Smooth muscle cell (in vitro differentiated cells): ENCODE measurements around the gene PSAT1. TPM values are rescaled to one million over a fixed set of nuclear protein-coding genes. Genes with fewer than 3 reads are reported as not detected.

Experiments
- DNase-seq: peaks from one replicate; lab custom pipeline; 2025; ENCODE audit not compliant: unreplicated experiment; lab: John Stamatoyannopoulos, UW
- H2AFZ ChIP-seq: fragments of 200-600 bp; sonication (generic); 2 replicates; pipeline ENCODE4 v1.6.0; 2016; ENCODE audit warnings: antibody characterized with exemption, low read depth, mild to moderate bottlenecking
- H3F3A ChIP-seq: fragments of 200-600 bp; sonication (generic); 2 replicates; pipeline ENCODE4 v1.6.0; 2017; ENCODE audit warnings: antibody characterized with exemption, low read depth
- H3K27ac ChIP-seq: fragments of 200-600 bp; sonication (generic); 2 replicates; pipeline ENCODE4 v1.5.1; 2016; ENCODE audit warnings: low read depth, mild to moderate bottlenecking
- H3K27me3 ChIP-seq: fragments of 200-600 bp; sonication (generic); 2 replicates; pipeline ENCODE4 v1.6.1; 2016; ENCODE audit warnings: low read depth, mild to moderate bottlenecking
- H3K36me3 ChIP-seq: fragments of 200-600 bp; sonication (generic); 2 replicates; pipeline ENCODE4 v1.5.1; 2016; ENCODE audit warnings: low read depth
- H3K4me1 ChIP-seq: fragments of 200-600 bp; sonication (generic); 2 replicates; pipeline ENCODE4 v1.5.1; 2016; ENCODE audit warnings: low read depth
- H3K4me2 ChIP-seq: fragments of 200-600 bp; sonication (generic); 2 replicates; pipeline ENCODE4 v1.6.0; 2016; ENCODE audit warnings: mild to moderate bottlenecking
- H3K4me3 ChIP-seq: fragments of 200-600 bp; sonication (generic); 2 replicates; pipeline ENCODE4 v1.5.1; 2016; ENCODE audit warnings: mild to moderate bottlenecking
- H3K79me2 ChIP-seq: fragments of 200-600 bp; sonication (generic); 2 replicates; pipeline ENCODE4 v1.6.0; 2016; ENCODE audit warnings: low read depth, mild to moderate bottlenecking
- H3K9ac ChIP-seq: fragments of 200-600 bp; sonication (generic); 2 replicates; pipeline ENCODE4 v1.6.0; 2016; ENCODE audit warnings: low read depth
- H3K9me3 ChIP-seq: fragments of 200-600 bp; sonication (generic); replicated peaks from 2 replicates; pipeline ENCODE4 v1.5.1; 2016; ENCODE audit warnings: low read depth
- H4K20me1 ChIP-seq: fragments of 200-600 bp; sonication (generic); 2 replicates; pipeline ENCODE4 v1.6.0; 2016; ENCODE audit warnings: low read depth
- WGBS: methylation state at CpG from one replicate; pipeline ENCODE4 v1.1.7; 2016; ENCODE audit warnings: low lambda C conversion rate; 5-methylcytosine and 5-hydroxymethylcytosine counted together
- polyA plus RNA-seq: library from polyadenylated mRNA; unstranded; fragments of >200 nt; fragmentation: Nextera tagmentation; extraction: Ambion mirVana; gene quantifications from 2 replicates; pipeline ENCODE4 v1.2.1, GENCODE V29; 2016
- total RNA-seq: library from RNA; depleted of rRNA; stranded (reverse); fragments of >200 nt; gene quantifications from 2 replicates; pipeline ENCODE4 v1.2.3, GENCODE V29; 2014
- TF ChIP-seq, protein P1 (sequence below): fragments of 200-600 bp; sonication (generic); IDR thresholded peaks from 2 replicates; pipeline ENCODE4 v1.5.1; 2017; ENCODE audit warnings: borderline replicate concordance, mild to moderate bottlenecking, antibody characterized with exemption; ENCODE audit not compliant: insufficient read depth, poor library complexity, severe bottlenecking

The PSAT1 gene
- total and polyA plus RNA-seq, 2 experiments from 2014 or later: 70.6 to 85.1 TPM

DNA sequence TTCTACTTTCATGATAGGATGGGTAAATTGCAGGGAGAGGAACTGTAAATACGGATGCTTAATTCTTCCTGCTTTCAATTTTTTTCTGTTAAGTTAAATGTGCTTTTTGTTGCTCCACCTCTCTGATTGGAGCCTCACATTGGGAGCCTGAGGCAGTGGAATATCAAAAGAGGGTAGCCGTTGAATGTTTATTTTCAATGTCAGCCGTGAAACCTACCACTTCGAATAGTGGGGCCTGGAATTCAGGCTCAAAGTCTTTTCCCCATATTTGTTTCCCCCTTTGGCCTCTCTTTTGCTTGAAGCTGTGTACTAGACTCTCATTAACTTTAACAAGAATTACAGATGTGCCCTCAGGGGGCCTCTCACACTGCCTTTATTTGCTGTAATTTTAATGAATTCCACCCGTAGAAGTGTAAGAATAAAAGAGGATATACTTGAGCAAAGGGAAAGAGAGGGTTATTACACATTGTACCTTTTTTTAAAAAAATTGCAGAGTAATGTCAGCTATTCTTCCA is 29.0 kb downstream of the PSAT1 start:
- Histone ChIP-seq H3K4me1 (no peaks in the 10 kb centered on the region), H3K36me3 (no peaks in the 10 kb centered on the region), H3F3A (peaks cover 4% of the 10 kb centered on the region), H3K4me2 (no peak overlapping the region), H3K9ac (no peak overlapping the region), H3K9me3 (no peaks in the 10 kb centered on the region), H4K20me1 (no peaks in the 10 kb centered on the region), H2AFZ (no peak overlapping the region), H3K27me3 (no peaks in the 10 kb centered on the region), H3K4me3 (no peak overlapping the region), H3K79me2 (peaks cover 3% of the 10 kb centered on the region), H3K27ac (no peak overlapping the region)
- 80% methylated on average over 5 of the region's 5 CpGs for WGBS
- TF ChIP-seq, protein P1, sequence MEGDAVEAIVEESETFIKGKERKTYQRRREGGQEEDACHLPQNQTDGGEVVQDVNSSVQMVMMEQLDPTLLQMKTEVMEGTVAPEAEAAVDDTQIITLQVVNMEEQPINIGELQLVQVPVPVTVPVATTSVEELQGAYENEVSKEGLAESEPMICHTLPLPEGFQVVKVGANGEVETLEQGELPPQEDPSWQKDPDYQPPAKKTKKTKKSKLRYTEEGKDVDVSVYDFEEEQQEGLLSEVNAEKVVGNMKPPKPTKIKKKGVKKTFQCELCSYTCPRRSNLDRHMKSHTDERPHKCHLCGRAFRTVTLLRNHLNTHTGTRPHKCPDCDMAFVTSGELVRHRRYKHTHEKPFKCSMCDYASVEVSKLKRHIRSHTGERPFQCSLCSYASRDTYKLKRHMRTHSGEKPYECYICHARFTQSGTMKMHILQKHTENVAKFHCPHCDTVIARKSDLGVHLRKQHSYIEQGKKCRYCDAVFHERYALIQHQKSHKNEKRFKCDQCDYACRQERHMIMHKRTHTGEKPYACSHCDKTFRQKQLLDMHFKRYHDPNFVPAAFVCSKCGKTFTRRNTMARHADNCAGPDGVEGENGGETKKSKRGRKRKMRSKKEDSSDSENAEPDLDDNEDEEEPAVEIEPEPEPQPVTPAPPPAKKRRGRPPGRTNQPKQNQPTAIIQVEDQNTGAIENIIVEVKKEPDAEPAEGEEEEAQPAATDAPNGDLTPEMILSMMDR: no peak
- no peak for DNase-seq

DNA sequence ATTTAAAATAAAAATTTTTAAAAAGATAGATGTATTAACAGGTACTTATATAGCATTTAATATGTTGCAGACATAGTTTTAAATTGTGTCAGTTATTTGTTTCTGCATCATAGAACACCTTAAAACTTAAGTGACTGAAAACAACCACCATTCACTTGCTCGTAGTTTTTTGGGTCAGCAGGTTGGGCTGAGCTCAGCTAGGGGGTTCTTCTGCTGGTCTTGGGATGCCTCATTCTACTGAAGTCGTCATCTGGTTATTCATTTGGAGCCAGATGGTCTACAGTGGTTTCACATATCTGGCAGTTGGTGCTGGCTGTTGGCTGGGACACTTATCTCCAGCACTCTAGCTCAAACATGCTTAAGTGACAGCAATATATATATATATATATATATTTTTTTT is 29.6 kb downstream of the PSAT1 start:
- Histone ChIP-seq H3K4me1 (no peaks in the 10 kb centered on the region), H3K4me3 (no peak overlapping the region), H3K27me3 (no peaks in the 10 kb centered on the region), H3K36me3 (no peaks in the 10 kb centered on the region), H2AFZ (no peak overlapping the region), H3K9ac (no peak overlapping the region), H3K79me2 (peaks cover 3% of the 10 kb centered on the region), H3F3A (peaks cover 4% of the 10 kb centered on the region), H3K27ac (no peak overlapping the region), H4K20me1 (no peaks in the 10 kb centered on the region), H3K4me2 (no peak overlapping the region), H3K9me3 (no peaks in the 10 kb centered on the region)
- TF ChIP-seq, protein P1: no peak
- WGBS: 98% methylated on average over 2 of the region's 2 CpGs
- DNase-seq: no peak

DNA sequence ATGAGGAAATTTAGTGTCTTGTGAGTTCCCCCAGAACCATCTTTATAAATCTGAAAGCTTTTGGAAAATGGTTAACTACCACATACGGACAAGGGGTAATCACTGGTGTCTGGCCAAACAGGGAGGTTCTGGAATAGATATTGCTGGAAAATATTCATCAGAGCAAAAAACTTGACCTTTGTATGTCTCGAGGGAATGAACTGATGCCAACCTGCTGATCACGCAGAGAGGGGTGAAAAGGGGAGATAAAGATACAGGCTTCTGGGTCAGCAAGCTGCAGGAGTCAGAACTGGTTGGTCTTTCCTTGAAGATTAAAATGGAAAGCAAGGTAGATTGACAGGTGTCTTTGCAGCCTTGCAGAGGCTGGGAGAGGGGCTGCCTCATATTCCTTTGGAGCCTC is 35.5 kb downstream of the PSAT1 start:
- DNase-seq: no peak
- H3K4me1 ChIP-seq: no peaks in the 10 kb centered on the region
- no peaks in the 10 kb centered on the region for H3K9me3 ChIP-seq
- H3K4me2 ChIP-seq: no peak overlapping the region
- TF ChIP-seq, protein P1: no peak
- no peaks in the 10 kb centered on the region for H4K20me1 ChIP-seq
- H3K4me3 ChIP-seq: no peak overlapping the region
- 94% methylated on average over 3 of the region's 3 CpGs for WGBS
- no peak overlapping the region for H2AFZ ChIP-seq
- no peak overlapping the region for H3K9ac ChIP-seq
- peaks cover 1% of the 10 kb centered on the region for H3F3A ChIP-seq
- H3K79me2 ChIP-seq: peaks cover 1% of the 10 kb centered on the region
- H3K36me3 ChIP-seq: no peaks in the 10 kb centered on the region
- no peak overlapping the region for H3K27ac ChIP-seq
- no peaks in the 10 kb centered on the region for H3K27me3 ChIP-seq

DNA sequence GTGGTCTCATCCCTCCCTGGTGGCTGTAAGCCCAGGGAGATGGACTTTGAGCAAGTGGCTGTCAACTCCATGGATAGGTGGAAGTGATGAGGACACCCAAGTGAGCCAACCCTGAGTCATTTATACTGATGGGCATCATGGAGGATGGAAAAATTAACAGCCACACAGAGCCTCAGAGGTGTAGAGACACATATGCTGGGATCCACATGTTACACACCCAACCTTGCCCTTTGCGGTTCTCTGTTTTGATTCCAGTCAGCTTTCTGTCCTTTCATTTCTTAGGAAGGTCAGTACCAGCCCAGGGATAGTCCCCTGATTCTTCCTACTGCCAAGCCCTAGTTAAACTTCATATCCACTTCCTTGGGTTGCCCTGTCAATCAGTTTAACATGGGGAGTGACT is 51.9 kb downstream of the PSAT1 start:
- Histone ChIP-seq H3K27ac (no peak overlapping the region), H3K4me1 (no peaks in the 10 kb centered on the region), H3K4me2 (no peak overlapping the region), H3K9me3 (no peaks in the 10 kb centered on the region), H2AFZ (no peak overlapping the region), H3K4me3 (no peak overlapping the region), H3K27me3 (no peaks in the 10 kb centered on the region), H3K9ac (no peak overlapping the region), H3K36me3 (no peaks in the 10 kb centered on the region), H4K20me1 (no peaks in the 10 kb centered on the region), H3K79me2 (no peaks in the 10 kb centered on the region), H3F3A (no peaks in the 10 kb centered on the region)
- no peak for DNase-seq
- TF ChIP-seq, protein P1: no peak
- 95% methylated on average over 1 of the region's 1 CpG for WGBS
